Left ventricle myocardium inferior (tissue), 1 donor: ENCODE measurements around the gene B3GNT7. TPM values are rescaled to one million over a fixed set of nuclear protein-coding genes. Genes with fewer than 3 reads are reported as not detected.
A peak's percentile ranks its signal among the peaks of the same experiment; 100 is the strongest.

Experiments
- DNase-seq: peaks from one replicate; pipeline ENCODE4 v3.0.0-alpha.2; 2020
- H3K27ac ChIP-seq: fragments of 200-600 bp; replicated peaks from 2 replicates; pipeline ENCODE4 v1.8.0; 2021
- H3K27me3 ChIP-seq: fragments of 200-600 bp; 2 replicates; pipeline ENCODE4 v1.8.0; 2021; ENCODE audit warnings: low read depth
- H3K36me3 ChIP-seq: fragments of 200-600 bp; 2 replicates; pipeline ENCODE4 v1.8.0; 2021
- H3K4me1 ChIP-seq: fragments of 200-600 bp; 2 replicates; pipeline ENCODE4 v1.8.0; 2021
- H3K4me3 ChIP-seq: fragments of 200-600 bp; 2 replicates; pipeline ENCODE4 v1.8.0; 2021; ENCODE audit warnings: mild to moderate bottlenecking, moderate library complexity
- H3K9me3 ChIP-seq: fragments of 200-600 bp; replicated peaks from 2 replicates; pipeline ENCODE4 v1.8.0; 2021
- intact Hi-C: fragments of 100-400 bp; cut with micrococcal nuclease; formaldehyde crosslinking; loops from one replicate; pipeline ENCODE4 v1.11.0; 2022
- total RNA-seq: library from RNA; stranded (reverse); fragmentation: NEBNext Ultra II Directional; extraction: Animal tissue kit (Norgen Biotek cat#: 25700); gene quantifications from one replicate; pipeline ENCODE4 v1.2.1, GENCODE V29; 2021
- TF ChIP-seq, protein P1 (sequence below): fragments of 200-600 bp; IDR thresholded peaks from 2 replicates; pipeline ENCODE4 v1.8.0; 2021; ENCODE audit warnings: antibody characterized with exemption, mild to moderate bottlenecking, borderline replicate concordance
- donor health status: DM: no; HTN: yes; CAD: no; lungs with severe emphysema.

Gene B3GNT7
- total RNA-seq, 1 donor from 2014 or later = 2.4 TPM

DNA sequence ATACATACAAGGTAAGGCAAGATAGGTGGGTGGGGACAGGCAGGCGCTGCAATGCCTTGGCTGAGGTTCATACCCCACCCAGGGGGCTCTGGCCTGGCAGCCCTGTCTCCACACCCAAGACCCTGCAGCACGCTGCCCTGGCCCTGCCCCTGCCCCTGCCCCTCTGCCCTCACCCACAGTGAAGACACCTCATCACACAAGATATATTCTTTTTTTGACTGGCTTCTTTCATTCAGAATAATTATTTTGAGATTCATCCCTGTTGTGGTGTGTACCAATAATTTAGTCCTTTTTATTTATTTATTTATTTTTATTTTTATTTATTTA is 11.4 kb upstream of the B3GNT7 start:
- no peak overlapping the region for H3K4me3 ChIP-seq
- TF ChIP-seq, protein P1, sequence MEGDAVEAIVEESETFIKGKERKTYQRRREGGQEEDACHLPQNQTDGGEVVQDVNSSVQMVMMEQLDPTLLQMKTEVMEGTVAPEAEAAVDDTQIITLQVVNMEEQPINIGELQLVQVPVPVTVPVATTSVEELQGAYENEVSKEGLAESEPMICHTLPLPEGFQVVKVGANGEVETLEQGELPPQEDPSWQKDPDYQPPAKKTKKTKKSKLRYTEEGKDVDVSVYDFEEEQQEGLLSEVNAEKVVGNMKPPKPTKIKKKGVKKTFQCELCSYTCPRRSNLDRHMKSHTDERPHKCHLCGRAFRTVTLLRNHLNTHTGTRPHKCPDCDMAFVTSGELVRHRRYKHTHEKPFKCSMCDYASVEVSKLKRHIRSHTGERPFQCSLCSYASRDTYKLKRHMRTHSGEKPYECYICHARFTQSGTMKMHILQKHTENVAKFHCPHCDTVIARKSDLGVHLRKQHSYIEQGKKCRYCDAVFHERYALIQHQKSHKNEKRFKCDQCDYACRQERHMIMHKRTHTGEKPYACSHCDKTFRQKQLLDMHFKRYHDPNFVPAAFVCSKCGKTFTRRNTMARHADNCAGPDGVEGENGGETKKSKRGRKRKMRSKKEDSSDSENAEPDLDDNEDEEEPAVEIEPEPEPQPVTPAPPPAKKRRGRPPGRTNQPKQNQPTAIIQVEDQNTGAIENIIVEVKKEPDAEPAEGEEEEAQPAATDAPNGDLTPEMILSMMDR = no peak
- H3K9me3 ChIP-seq = peaks cover 13% of the 10 kb centered on the region
- no peaks in the 10 kb centered on the region for H3K36me3 ChIP-seq
- intact Hi-C loops = no loop called here
- H3K4me1 ChIP-seq = peaks cover 5% of the 10 kb centered on the region
- no peak overlapping the region for H3K27ac ChIP-seq
- no peak for DNase-seq
- no peaks in the 10 kb centered on the region for H3K27me3 ChIP-seq

DNA sequence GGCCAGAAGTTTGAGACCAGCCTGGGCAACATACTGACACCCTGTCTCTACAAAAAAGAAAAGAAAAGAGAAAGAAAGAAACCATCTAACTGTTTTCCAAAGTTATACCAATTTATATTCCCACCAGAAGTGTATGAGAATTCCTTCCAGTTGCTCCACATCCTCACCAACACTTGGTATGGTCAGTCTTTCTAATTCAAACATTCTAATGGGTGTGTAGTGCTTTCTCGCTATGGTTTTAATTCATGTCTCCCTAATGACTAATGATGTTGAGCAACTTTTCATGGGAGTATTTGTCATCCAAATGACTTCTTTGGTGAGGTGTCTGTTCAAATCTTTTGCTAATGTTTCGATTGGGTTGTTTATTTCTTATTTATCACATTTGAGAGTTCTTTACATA is 10.5 kb upstream of the B3GNT7 start:
- Histone ChIP-seq H3K27me3 (no peaks in the 10 kb centered on the region), H3K4me3 (no peak overlapping the region), H3K27ac (no peak overlapping the region), H3K9me3 (peaks cover 13% of the 10 kb centered on the region), H3K4me1 (peaks cover 5% of the 10 kb centered on the region), H3K36me3 (no peaks in the 10 kb centered on the region)
- DNase-seq = no peak
- TF ChIP-seq, protein P1 = no peak
- intact Hi-C loops = no loop called here

DNA sequence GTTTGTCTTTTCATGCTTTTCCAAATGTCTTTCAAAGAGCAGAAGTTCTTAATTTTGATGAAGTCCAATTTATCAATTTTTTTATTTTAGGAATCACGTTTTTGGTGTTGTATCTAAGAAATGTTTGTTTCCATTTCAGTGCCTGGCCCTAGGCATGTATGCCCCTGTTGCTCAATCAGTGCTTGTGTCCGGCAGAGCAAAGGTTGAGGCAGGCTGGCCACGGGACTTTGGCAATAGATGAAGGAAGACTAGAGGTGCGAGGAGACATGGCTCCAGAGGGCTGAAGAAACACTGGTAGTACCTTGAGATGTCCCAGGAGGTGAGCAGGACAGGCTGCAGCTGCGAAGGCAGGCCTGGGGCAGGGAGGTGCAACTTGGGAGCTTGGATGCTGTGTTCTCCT is 10.1 kb upstream of the B3GNT7 start:
- Histone ChIP-seq H3K9me3 (peaks cover 13% of the 10 kb centered on the region), H3K27ac (no peak overlapping the region), H3K27me3 (no peaks in the 10 kb centered on the region), H3K36me3 (no peaks in the 10 kb centered on the region), H3K4me3 (no peak overlapping the region), H3K4me1 (peaks cover 5% of the 10 kb centered on the region)
- TF ChIP-seq, protein P1 = no peak
- intact Hi-C loops = no loop called here
- no peak for DNase-seq

DNA sequence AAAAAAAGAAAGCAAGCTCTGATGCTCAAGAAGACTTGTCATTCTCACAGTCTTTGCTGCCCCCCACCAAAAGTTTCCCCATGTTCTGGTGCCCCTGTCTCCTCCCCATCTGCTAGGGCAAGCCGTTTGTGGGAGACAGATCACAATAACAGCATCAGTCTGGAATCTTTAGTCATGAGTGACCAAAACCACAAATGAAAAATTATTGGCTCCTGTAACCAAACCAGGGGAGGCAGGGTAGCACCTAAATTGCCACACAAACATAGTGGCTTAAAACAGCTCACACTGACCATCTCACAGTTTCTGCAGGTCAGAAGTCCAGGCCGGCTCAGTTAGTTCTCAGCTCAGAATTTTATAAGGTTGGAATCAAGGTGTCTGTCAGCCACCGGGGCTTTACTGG is 9.1 kb upstream of the B3GNT7 start:
- Histone ChIP-seq H3K4me3 (no peak overlapping the region), H3K27me3 (no peaks in the 10 kb centered on the region), H3K27ac (no peak overlapping the region), H3K9me3 (peaks cover 13% of the 10 kb centered on the region), H3K4me1 (peaks cover 5% of the 10 kb centered on the region), H3K36me3 (no peaks in the 10 kb centered on the region)
- intact Hi-C loops = no loop called here
- no peak for DNase-seq
- TF ChIP-seq, protein P1 = no peak

DNA sequence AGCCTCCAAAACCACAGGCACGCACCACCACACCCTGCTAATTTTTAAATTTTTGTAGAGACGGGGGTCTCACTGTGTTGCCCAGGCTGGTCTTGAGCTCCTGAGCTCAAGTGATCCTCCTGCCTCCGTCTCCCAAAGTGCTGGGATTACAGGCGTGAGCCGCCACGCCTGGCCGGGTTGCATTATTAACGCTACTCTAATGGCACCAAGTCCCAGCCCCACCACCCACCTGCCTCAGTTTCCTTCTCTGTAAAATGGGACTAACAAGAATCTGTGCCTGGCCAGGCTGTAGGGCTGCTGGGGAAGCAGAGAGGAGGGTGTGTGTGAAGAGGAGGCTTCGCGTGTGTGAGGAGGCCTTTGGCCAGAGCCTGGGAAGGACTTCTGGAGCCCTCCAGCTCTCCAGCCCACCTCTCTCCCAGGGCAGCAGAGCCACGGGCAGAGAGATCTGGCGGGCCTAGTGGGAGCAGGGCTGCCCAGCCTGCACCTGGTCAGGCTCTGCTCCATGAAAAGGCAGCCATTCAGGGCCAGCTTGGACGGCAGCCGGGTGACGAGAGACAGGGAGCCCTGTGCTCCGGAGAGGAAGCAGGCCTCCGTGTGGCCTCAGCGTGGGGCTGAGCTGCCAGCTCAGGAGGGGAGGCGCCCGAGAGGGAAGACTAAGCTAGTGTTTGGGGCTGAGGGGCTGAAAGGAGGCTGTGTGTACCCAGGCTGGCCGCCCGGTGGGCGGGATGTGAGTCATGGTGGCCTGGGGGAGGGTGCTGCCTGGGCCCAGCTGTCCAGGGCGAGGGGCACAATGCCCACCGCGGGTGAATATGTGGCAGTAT is 7.4 kb upstream of the B3GNT7 start:
- peak; percentile 64 for DNase-seq
- TF ChIP-seq, protein P1 = no peak
- H3K4me3 ChIP-seq = no peak overlapping the region
- H3K27ac ChIP-seq = peak overlapping the region; percentile 66
- H3K4me1 ChIP-seq = peaks cover 5% of the 10 kb centered on the region
- H3K27me3 ChIP-seq = no peaks in the 10 kb centered on the region
- H3K9me3 ChIP-seq = peaks cover 13% of the 10 kb centered on the region
- no peaks in the 10 kb centered on the region for H3K36me3 ChIP-seq
- intact Hi-C loops = no loop called here
